8988T (cell line): Measurements from ENCODE around the gene GALNT5.
"Not testable (repeated sequence)": the region's sequence is repeated elsewhere in the genome, so short reads cannot be mapped to it uniquely, and the experiment has no call there.

Experiments used
- DNase-seq: peaks from one replicate; pipeline ENCODE4 v3.0.0; 2011

Gene GALNT5

GRCh38 chr2:157327621-157328500, 70.4 kb downstream of the GALNT5 start:
- peak; percentile 31 for DNase-seq

- no peak for DNase-seq
Measured at GRCh38 chr2:157329524-157329923, 72.0 kb downstream of the GALNT5 start.

DNA sequence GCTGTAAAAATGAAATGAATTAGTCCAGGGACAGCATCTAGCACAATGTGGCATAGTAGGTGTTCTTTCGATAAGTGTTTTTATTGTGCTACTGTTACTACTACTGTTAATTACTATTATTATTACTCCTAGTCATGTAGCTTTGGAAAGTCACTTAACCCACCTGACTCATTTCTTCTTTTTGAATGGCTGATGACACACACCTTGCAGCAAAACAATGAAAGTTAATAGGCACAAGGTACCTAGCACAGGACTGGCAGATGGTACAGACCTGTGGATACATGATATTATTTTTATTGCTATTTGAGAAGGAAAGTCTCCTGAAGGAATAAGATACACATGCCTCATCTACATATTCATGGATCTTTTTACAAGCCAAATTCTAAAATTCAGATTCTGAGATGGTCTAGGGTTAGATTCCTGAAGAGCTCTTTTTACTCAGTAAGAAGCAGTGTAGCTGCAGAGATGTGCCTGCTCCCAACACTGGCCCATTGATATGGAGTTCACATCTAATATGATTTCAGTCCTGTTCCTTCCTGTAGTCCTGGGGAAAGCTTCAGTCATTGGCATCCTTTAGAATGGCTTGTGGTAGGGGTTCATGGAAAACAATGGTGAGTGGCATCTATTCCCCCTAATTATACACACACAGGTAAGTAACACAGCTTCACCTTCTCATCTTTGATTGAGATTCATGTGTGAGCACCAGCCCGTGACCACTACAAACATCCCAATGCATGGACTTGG, 76.0 kb downstream of the GALNT5 start:
- no peak for DNase-seq

- no peak for DNase-seq
Measured at GRCh38 chr2:157334335-157334734, 76.8 kb downstream of the GALNT5 start.

- no peak for DNase-seq
Measured at GRCh38 chr2:157334797-157335196, 77.3 kb downstream of the GALNT5 start.

DNA sequence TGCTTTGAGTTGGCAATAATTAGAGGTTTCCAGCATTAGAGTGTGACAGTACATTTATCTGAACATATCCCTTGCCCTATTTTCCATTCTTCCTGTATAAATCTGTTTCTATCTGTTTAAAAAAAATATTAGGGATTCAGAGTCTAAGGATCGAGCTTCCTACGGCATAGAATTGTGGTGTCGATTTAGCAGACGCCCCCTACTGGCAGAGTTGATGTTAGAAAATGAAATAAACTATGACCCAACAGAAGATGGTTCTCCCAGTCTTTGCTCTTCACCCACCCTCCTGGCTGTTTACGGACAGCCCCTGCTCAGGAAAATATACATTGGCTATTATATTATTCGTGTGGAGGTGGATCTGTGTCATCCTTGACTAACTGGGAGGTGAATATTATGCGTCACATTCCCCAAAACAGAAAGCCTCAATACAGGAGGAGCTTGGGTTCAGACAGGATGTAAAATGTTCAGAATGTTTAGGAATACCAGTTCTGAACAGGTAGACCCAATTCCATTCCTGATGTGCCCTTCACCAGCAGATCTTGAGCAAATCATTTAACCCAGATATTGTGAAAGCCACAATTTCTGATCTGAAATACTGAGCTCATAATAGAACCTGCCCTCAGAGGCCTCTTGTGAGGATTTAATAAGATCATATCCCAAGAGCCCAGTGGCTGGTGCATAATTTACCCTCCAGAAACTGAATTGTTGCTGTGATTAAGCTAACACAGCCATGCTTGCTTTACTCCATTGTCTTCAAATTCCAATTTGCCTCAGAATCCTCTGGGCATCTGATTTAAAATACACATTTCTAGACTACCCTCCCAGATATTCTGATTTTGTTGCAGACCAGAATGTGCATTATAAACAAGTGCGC, 78.9 kb downstream of the GALNT5 start:
- no peak for DNase-seq

DNA sequence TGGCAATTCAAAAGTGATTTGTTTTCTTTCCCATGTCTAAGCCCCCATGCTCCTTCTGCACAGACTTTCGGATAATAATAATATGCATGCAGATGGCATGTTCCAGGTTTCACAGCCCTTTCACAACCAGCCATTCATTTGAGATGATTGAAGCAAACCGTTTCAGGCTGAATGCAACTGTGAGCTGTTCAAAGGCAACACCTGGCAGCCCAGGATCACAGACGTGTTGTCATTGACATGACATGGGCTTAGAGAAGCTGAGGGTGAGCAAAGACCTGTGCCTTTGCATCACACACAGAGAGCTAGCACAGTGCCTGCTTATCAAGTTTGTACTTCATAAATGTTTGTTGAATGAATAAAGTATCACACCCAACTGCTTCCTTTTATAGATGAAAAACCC, 80.5 kb downstream of the GALNT5 start:
- no peak for DNase-seq

DNA sequence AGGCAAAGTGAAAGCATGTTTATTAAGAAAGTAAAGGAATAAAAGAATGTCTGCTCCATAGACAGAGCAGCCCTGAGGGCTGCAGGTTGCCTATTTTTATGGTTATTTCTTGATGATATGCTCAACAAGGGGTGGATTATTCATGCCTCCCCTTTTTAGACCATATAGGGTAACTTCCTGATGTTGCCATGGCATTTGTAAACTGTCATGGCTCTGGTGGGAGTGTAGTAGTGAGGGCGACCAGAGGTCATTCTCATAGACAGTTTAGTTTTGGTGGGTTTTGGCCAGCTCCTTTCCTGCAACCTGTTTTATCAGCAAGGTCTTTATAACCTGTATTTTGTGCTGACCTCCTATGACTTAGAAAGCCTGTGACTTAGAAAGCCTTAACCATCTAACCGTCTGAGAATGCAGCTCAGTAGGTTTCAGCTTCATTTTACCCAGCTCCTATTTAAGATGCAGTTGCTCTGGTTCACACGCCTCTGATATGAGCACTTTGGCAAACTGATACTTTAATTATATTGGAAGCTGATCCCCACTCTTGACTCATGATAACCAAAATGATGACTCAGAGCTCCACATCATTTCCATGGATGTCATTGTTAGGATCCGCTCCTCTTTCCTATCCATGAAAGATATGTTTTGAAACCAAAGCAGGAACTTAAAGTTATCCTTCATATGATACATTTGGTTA, 82.6 kb downstream of the GALNT5 start:
- DNase-seq: no peak

DNA sequence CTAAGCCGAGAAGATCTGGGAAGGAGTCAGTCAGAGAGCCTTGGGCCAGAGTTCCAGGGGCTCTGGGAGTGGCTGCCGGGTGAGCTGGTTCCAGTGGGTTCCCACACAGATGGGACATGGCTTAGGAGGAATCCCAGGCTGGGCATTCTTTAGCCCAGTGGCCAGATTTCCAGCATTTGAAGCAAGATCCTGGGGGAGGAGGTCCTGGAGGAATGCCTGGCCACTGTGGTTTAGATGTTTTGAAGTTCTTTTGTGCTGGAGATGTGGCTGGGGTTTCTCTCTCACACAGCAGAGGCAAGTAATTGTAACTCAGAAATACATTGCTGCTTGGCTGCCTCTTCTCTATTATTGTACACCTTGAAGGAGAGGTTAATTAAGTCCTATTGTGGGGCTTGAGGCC, 83.9 kb downstream of the GALNT5 start:
- DNase-seq: not testable (repeated sequence)

GRCh38 chr2:157345647-157346389, 88.3 kb downstream of the GALNT5 start:
- no peak for DNase-seq

DNA sequence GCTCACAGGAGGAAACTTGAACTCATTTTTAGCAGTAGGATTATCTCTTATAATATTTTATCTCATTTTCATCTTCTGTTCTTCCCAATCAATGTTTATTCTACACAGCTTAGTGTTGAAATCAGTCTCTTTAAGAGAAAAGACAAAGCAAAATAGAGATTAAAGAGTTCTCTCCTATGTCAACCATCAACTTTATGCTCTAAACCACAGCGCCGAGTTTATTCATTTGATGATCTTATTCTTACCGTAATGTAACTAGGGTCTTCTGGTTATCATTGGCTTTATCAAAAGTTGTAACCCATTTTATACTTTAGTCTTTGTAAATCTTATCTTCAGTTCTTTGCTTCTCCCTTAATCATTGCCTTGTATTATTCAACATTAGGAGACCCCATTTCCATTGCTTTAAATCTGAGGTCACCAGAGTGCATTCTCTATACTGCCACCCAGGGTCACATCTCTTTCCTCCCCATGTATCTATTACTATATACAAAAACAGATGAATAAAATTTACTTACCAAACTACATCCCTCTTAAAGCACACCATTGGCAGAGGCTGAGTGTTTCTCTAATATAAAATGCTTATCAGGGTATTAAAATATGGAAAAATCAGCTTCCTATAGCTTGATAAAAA, 90.9 kb downstream of the GALNT5 start:
- no peak for DNase-seq

DNA sequence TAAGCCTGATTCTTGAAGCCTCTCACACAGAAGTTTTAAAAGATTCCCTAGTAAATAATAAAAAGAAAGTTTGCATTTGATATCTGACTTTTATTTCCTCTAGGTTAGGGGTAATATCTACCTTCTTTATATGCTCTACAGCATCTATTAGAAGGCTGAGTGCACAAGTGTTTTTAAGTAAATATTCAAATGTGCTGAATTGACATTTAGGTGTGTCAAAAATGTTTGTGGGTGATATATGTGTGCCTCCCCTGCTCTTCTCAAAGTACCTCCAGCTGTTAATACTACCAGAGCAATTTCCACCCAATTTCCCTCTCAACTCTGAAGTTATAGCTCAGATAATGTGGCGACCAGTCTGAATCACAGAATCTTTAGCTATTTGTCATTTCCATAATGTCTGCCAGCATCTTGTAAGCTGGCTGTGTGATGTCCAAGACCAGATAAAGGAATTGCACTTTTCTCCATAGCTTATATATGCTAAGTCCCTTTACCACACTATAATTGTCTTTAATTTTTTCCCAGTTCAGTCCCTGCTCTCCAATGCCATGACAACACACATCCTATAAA, 92.5 kb downstream of the GALNT5 start:
- no peak for DNase-seq

GRCh38 chr2:157355618-157356017, 98.1 kb downstream of the GALNT5 start:
- no peak for DNase-seq

- DNase-seq: no peak
Measured at GRCh38 chr2:157359628-157360027, 102.1 kb downstream of the GALNT5 start.

DNA sequence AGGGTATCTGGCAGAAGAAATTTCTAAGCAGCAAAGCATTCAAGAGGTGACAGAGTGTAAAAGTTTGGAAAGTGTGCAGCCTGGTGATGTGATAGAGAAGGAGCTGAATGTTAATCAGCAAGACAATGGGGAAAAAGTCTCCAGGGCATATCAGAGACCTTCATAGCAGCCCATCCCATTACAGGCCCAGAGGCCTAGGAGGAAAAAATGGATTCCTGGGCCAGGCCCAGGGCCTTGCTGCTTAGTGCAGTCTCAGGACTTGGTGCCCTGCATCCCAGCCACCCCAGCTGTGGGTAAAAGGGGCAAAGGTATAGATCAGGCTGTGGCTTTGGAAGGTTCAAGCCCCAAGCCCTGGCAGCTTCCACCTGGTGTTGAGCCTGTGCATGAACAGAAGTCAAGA, 104.0 kb downstream of the GALNT5 start:
- DNase-seq: no peak

GRCh38 chr2:157362627-157363026, 105.1 kb downstream of the GALNT5 start:
- DNase-seq: no peak

DNA sequence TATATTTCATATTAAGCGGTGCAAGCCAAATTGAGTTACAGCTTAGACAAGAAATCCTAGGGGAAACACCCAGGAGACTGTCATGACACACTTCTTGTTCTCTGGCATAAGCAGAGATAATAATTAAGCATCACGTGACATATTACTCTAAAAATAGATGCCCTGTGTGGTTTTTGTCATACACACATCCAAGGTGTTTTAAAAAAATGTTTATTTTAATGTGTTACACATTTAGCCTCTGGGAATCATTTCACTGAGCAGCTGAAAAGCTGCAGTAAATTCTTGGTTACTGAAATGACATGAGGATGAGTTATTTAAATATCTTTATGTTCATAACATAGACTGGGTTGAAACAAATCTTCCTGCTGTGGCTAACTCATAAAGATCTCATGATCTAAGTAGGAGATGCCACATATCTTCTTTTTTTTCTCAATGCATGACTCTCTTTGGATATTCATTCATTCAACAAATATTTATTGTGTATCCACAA, 106.2 kb downstream of the GALNT5 start:
- no peak for DNase-seq
